Measurements from ENCODE around the gene NAA60.

GRCh38 chr16:3481696-3482658 is 38.5 kb downstream of the NAA60 start:
- no peak for TF ChIP-seq CTCF (conservative IDR thresholded peaks at IDR 0.05; ENCODE audit: low read length)
- TF ChIP-seq EZH2phosphoT487 (IDR thresholded peaks at IDR 0.05; ENCODE audit: borderline replicate concordance): no peak

All from Loucy (cell line).